Activated CD4-positive, CD25-positive, alpha-beta regulatory T cell treated with anti-CD3 and anti-CD28 coated beads, Interleukin-2, amount 50 U/mL, for 24 hours (primary cell): Measurements from ENCODE around the gene VCAN.

ENCODE experiments used
- ATAC-seq, 2 donors: fragments of 150-1000 bp; cut with Tn5 transposase; one replicate each; pipeline ENCODE4 v1.10.0; 2021; ENCODE audit warnings: mild to moderate bottlenecking in 1 of 2, moderate library complexity in 1 of 2

VCAN gene

GRCh38 chr5:83572271-83572670 is 100.7 kb downstream of the VCAN start:
- ATAC-seq = no peak

- no peak for ATAC-seq
Observed at GRCh38 chr5:83576341-83576740, 104.8 kb downstream of the VCAN start.

GRCh38 chr5:83577036-83577636 is 105.6 kb downstream of the VCAN start:
- no peak for ATAC-seq

- no peak for ATAC-seq
Observed at GRCh38 chr5:83583859-83584258, 112.3 kb downstream of the VCAN start.

GRCh38 chr5:83586874-83587776 is 115.6 kb downstream of the VCAN start:
- no peak for ATAC-seq

- no peak for ATAC-seq
Observed at GRCh38 chr5:83589786-83590185, 118.2 kb downstream of the VCAN start.

- no peak for ATAC-seq
Observed at GRCh38 chr5:83590966-83591365, 119.4 kb downstream of the VCAN start.

GRCh38 chr5:83595217-83595616 is 123.7 kb downstream of the VCAN start:
- ATAC-seq = no peak

- ATAC-seq = no peak
Observed at GRCh38 chr5:83608122-83608521, 136.6 kb downstream of the VCAN start.

GRCh38 chr5:83614841-83615240 is 143.3 kb downstream of the VCAN start:
- ATAC-seq = no peak

GRCh38 chr5:83628360-83628759 is 156.8 kb downstream of the VCAN start:
- no peak for ATAC-seq
